ENCODE data around the gene TBC1D16. TPM values are rescaled to one million over a fixed set of nuclear protein-coding genes. Genes with fewer than 3 reads are reported as not detected.

Gene TBC1D16
- total and polyA plus RNA-seq, 2 experiments from 2014 or later, result 24.5 to 38.1 TPM

GRCh38 chr17:80002690-80003490 is 32.8 kb downstream of the TBC1D16 start:
- no peaks in the 10 kb centered on the region for H3K27me3 ChIP-seq
- H3K36me3 ChIP-seq (replicated peaks; ENCODE audit: insufficient read depth, low read depth), result no peaks in the 10 kb centered on the region
- no peak overlapping the region for H3K4me3 ChIP-seq
- H3K9me2 ChIP-seq (replicated peaks; ENCODE audit: insufficient read depth), result no peaks in the 10 kb centered on the region
- peak overlapping the region; percentile 58 for H3K4me2 ChIP-seq
- H3K9me3 ChIP-seq (ENCODE audit: low read depth), result no peaks in the 10 kb centered on the region
- H3K4me1 ChIP-seq (ENCODE audit: insufficient read depth), result peaks cover 11% of the 10 kb centered on the region
- peak overlapping the region; percentile 96 for H3K27ac ChIP-seq
- H2AFZ ChIP-seq, result no peak overlapping the region
- no peaks in the 10 kb centered on the region for H4K20me1 ChIP-seq (ENCODE audit: insufficient read depth, poor library complexity, severe bottlenecking)
- peak; percentile 80 for DNase-seq (ENCODE audit: low spot score)
- TF ChIP-seq EZH2phosphoT487 (IDR thresholded peaks at IDR 0.05; ENCODE audit: low read depth, severe bottlenecking, unreplicated experiment) (no peak), EZH2 (IDR thresholded peaks at IDR 0.05; ENCODE audit: borderline replicate concordance) (no peak), CTCF (IDR thresholded peaks at IDR 0.05; ENCODE audit: poor library complexity) (no peak)
- WGBS (ENCODE audit: low lambda C conversion rate, missing lambda C conversion rate), result 81% methylated on average over 28 of the region's 30 CpGs
- H3K79me2 ChIP-seq, result peaks cover 40% of the 10 kb centered on the region

DNA sequence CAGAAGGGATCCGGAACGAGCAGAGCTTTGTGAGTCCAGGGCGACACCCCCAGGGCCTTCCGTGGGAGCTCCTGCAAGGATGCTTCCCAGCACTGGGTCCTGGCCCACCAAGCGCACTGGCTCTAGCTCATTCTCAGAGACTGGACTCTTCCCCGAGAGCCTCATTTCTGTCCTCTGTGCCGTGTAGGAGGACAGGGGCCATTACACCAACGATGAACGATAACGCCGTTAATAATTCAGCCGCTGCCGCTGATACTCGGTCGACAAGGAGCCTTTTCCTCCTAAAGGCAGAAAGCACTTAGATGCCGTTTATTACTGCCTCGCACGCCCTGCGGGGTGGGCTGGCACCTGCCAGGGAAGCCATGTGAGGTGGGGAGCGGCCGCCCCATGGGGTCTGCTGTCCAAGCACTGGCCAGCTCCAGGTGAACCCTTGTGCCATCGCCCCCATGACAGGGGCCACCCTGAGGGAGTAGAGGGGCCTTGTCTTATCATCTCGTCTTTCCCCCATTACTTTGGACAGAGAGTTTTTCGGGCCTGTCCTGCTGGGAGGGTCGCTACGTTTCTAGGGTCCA is 33.5 kb downstream of the TBC1D16 start:
- H3K36me3 ChIP-seq (replicated peaks; ENCODE audit: insufficient read depth, low read depth), result no peaks in the 10 kb centered on the region
- no peak for TF ChIP-seq EZH2 (IDR thresholded peaks at IDR 0.05; ENCODE audit: borderline replicate concordance)
- no peak for TF ChIP-seq EZH2phosphoT487 (IDR thresholded peaks at IDR 0.05; ENCODE audit: low read depth, severe bottlenecking, unreplicated experiment)
- TF ChIP-seq CTCF (IDR thresholded peaks at IDR 0.05; ENCODE audit: poor library complexity), result no peak
- H3K9me3 ChIP-seq (ENCODE audit: low read depth), result no peaks in the 10 kb centered on the region
- H2AFZ ChIP-seq, result no peak overlapping the region
- WGBS (ENCODE audit: low lambda C conversion rate, missing lambda C conversion rate), result 92% methylated on average over 26 of the region's 26 CpGs
- DNase-seq (ENCODE audit: low spot score), result no peak
- H3K79me2 ChIP-seq, result peaks cover 43% of the 10 kb centered on the region
- H3K4me2 ChIP-seq, result peak overlapping the region; percentile 38
- peak overlapping the region; percentile 96 for H3K27ac ChIP-seq
- H4K20me1 ChIP-seq (ENCODE audit: insufficient read depth, poor library complexity, severe bottlenecking), result no peaks in the 10 kb centered on the region
- peaks cover 11% of the 10 kb centered on the region for H3K4me1 ChIP-seq (ENCODE audit: insufficient read depth)
- no peaks in the 10 kb centered on the region for H3K9me2 ChIP-seq (replicated peaks; ENCODE audit: insufficient read depth)
- no peak overlapping the region for H3K4me3 ChIP-seq
- no peaks in the 10 kb centered on the region for H3K27me3 ChIP-seq

DNA sequence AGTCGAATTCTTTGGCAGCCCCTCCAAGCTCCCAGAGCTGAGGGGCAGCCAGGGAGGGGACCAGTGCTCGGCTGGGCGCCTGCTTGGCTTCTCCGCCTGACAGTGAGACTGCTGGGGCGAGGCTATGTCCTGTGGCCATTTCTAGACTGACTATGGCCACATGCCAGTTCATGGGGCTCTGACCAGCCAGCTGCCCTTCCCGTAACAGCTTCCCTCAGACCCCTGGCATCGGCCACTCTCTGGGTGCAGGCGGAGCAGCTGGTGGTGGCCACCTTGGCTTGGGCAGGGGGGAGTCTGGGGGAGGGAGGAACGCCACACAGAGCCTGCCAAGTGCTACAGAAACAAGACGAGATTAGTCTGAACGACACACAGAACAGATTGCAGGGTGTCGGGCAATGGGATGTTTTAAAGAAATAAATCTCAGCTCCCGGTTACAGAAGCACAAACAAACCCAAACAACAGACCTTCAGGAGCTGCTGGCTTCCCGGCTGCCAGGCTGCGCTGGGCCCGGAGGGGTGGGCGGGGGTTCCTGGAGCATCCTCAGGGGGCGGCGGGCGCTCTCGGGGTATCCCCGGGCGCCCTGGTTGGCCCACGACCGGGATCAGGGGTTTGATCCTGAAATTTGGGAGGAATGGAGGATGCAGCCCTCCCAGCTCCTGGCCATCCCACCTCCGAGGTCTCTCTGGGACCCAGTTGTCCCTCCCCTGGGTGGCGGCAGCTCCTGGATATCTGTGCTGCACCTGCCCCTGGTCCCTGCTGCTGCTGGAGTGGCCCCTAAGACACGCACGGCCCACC is 34.5 kb downstream of the TBC1D16 start:
- Histone ChIP-seq H3K9me3 (ENCODE audit: low read depth) (no peaks in the 10 kb centered on the region), H3K27me3 (no peaks in the 10 kb centered on the region), H3K4me1 (ENCODE audit: insufficient read depth) (peaks cover 11% of the 10 kb centered on the region), H2AFZ (no peak overlapping the region), H3K36me3 (replicated peaks; ENCODE audit: insufficient read depth, low read depth) (no peaks in the 10 kb centered on the region), H3K79me2 (peaks cover 42% of the 10 kb centered on the region), H3K9me2 (replicated peaks; ENCODE audit: insufficient read depth) (no peaks in the 10 kb centered on the region), H4K20me1 (ENCODE audit: insufficient read depth, poor library complexity, severe bottlenecking) (no peaks in the 10 kb centered on the region), H3K4me3 (no peak overlapping the region), H3K4me2 (no peak overlapping the region), H3K27ac (no peak overlapping the region)
- DNase-seq (ENCODE audit: low spot score), result no peak
- TF ChIP-seq EZH2 (IDR thresholded peaks at IDR 0.05; ENCODE audit: borderline replicate concordance) (no peak), EZH2phosphoT487 (IDR thresholded peaks at IDR 0.05; ENCODE audit: low read depth, severe bottlenecking, unreplicated experiment) (no peak), CTCF (IDR thresholded peaks at IDR 0.05; ENCODE audit: poor library complexity) (no peak)
- 97% methylated on average over 23 of the region's 29 CpGs for WGBS (ENCODE audit: low lambda C conversion rate, missing lambda C conversion rate)

All from hepatocyte (in vitro differentiated cells).